Pancreas (tissue), 10 donors: ENCODE data around the gene ALK. TPM values are rescaled to one million over a fixed set of nuclear protein-coding genes. Genes with fewer than 3 reads are reported as not detected.
A peak's percentile ranks its signal among the peaks of the same experiment; 100 is the strongest.

Experiments
- ATAC-seq, 4 donors: fragments of 200-7000 bp; cut with Tn5 transposase; one replicate each; pipeline versions ENCODE4 v1.8.0 to v1.9.1; 2020; ENCODE audit warnings: mild to moderate bottlenecking in 4 of 4, moderate library complexity in 4 of 4
- DNase-seq, 6 donors: peaks; one replicate each; pipeline ENCODE4 v3.0.0-alpha.2; 2020
- FAIRE-seq: peaks from 2 replicates; lab custom pipeline; 2012; peaks lifted over from hg19 to GRCh38; lab: Jason Lieb, UNC
- H3K27ac ChIP-seq, 4 donors: fragments of 200-600 bp; sonication (generic); 1 replicate in 3 of 4; 2 replicates in 1 of 4; pipeline versions ENCODE4 v1.5.0 to v1.8.0; 2020
- H3K27me3 ChIP-seq, 4 donors: fragments of 200-600 bp; one replicate each; pipeline ENCODE4 v1.8.0; 2021
- H3K36me3 ChIP-seq, 3 donors: fragments of 200-600 bp; sonication (generic) in 1 of 3; one replicate each; pipeline versions ENCODE4 v1.5.0 to v1.8.0; 2020 to 2021
- H3K4me1 ChIP-seq, 3 donors: fragments of 200-600 bp; one replicate each; pipeline ENCODE4 v1.8.0; 2021
- H3K4me3 ChIP-seq, 4 donors: fragments of 200-600 bp; sonication (generic) in 2 of 4; one replicate each; pipeline versions ENCODE4 v1.5.0 to v1.8.0; 2020 to 2021
- H3K9me3 ChIP-seq, 4 donors: fragments of 200-600 bp; one replicate each; pipeline ENCODE4 v1.8.0; 2021
- WGBS, 2 donors: extraction: QIAGEN DNeasy Blood & Tissue Kit; methylation state at CpG; one replicate each; pipeline ENCODE4 v1.1.7; 2013; 5-methylcytosine and 5-hydroxymethylcytosine counted together
- intact Hi-C, 3 donors: fragments of 100-400 bp; cut with DNase I; formaldehyde crosslinking; loops; one replicate each; pipeline versions ENCODE4 v1.11.1 to v1.14.2; 2022
- polyA plus RNA-seq, 2 donors: library from polyadenylated mRNA; stranded (reverse); fragments of 200-250 nt; gene quantifications; one replicate each; pipeline ENCODE4 v1.2.3, GENCODE V29; 2013
- total RNA-seq, 6 donors: library from RNA; stranded (reverse); fragmentation: NEBNext Ultra II Directional in 4 of 6; extraction: Animal tissue kit (Norgen Biotek cat#: 25700) in 4 of 6; gene quantifications; one replicate each; pipeline versions ENCODE4 v1.2.1 to v1.2.4, GENCODE V29; 2021 to 2023
- TF ChIP-seq, protein P1 (sequence below), 4 donors: fragments of 200-600 bp; sonication (generic) in 3 of 4; IDR thresholded peaks; one replicate each; pipeline versions ENCODE4 v1.5.0 to v1.8.0; 2021; ENCODE audit warnings: antibody characterized with exemption in 4 of 4
- donor health status: healthy with polysubstance abuse.
- donor health status: DM: no; HTN: no; CAD: no; lungs with moderate emphysema.
- donor health status: DM: no; HTN: no; CAD: no.
- donor health status: control.
- donor health status: control.
- donor health status: Bipolar disorder and iron deficiency.
- donor health status: DM: yes; HTN: yes; CAD: no.
- donor health status: DM: no; HTN: no; CAD: no.
- donor health status: DM: no; HTN: no; CAD: no.
- donor health status: DM: yes; HTN: yes; CAD: no.

Gene ALK
- total and polyA plus RNA-seq, 8 donors = 0.05 to 0.17 (median 0.09) TPM; not detected in 2

DNA sequence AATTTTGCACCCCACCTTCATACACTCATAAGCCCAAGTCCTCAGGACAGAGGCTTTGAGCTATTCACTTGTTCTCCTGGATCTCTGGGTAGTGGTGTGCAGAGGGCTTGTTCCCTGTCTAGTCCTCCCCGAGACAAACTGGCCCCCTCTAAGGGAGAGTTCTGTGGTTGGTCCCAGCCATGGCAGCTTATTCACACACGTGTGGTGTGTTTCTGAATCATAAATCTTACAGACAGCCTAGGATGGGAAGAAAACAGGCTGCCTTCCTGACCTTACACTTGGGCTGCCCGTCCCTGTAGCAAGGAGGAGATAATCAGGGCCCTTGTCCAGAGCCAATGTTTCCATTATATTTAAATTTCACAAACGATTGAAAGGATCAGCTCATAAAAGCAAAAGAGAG is 551.2 kb downstream of the ALK start:
- Histone ChIP-seq H3K27me3 (no peaks in the 10 kb centered on the region), H3K27ac (peak overlapping the region; percentile 2 to 76 (median 50)), H3K9me3 (no peaks in the 10 kb centered on the region), H3K4me1 (peaks cover 55 to 61% (median 57%) of the 10 kb centered on the region in 3 donors), H3K4me3 (no peak overlapping the region), H3K36me3 (no peaks in the 10 kb centered on the region)
- TF ChIP-seq, protein P1, sequence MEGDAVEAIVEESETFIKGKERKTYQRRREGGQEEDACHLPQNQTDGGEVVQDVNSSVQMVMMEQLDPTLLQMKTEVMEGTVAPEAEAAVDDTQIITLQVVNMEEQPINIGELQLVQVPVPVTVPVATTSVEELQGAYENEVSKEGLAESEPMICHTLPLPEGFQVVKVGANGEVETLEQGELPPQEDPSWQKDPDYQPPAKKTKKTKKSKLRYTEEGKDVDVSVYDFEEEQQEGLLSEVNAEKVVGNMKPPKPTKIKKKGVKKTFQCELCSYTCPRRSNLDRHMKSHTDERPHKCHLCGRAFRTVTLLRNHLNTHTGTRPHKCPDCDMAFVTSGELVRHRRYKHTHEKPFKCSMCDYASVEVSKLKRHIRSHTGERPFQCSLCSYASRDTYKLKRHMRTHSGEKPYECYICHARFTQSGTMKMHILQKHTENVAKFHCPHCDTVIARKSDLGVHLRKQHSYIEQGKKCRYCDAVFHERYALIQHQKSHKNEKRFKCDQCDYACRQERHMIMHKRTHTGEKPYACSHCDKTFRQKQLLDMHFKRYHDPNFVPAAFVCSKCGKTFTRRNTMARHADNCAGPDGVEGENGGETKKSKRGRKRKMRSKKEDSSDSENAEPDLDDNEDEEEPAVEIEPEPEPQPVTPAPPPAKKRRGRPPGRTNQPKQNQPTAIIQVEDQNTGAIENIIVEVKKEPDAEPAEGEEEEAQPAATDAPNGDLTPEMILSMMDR (IDR thresholded peaks at IDR 0.05) = no peak
- ATAC-seq (peak in 3 of 4 donors; percentile 4 to 13 (median 10)), FAIRE-seq (no peak), DNase-seq (no peak)
- intact Hi-C loops = no loop called here
- 42 to 50% methylated on average over 4 of the region's 4 CpGs for WGBS, 2 donors

DNA sequence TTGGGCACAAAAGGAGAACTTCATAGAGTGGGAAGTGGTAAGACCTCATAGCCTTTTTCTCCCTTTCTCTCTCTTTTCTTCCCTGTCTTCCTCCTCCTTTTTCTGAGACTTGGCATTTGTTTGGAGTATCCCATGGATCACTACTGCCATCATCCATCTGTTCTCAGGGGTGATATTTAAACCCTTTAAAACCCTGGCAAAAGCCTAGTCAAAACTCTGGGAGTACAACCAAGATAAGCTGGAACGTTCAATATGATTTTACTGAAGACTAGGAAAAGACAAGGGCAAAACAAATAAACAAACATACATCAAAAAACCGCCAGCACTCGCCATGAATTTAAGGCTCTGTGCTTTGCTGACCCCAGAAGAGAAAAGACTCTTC is 552.7 kb downstream of the ALK start:
- no peak overlapping the region for H3K27ac ChIP-seq
- peaks cover 45 to 50% (median 50%) of the 10 kb centered on the region in 3 donors for H3K4me1 ChIP-seq
- DNase-seq (no peak), FAIRE-seq (no peak), ATAC-seq (no peak)
- TF ChIP-seq, protein P1 (IDR thresholded peaks at IDR 0.05) = no peak
- intact Hi-C loops = no loop called here
- 58 to 66% methylated on average over 3 of the region's 3 CpGs for WGBS, 2 donors
- no peaks in the 10 kb centered on the region for H3K27me3 ChIP-seq
- H3K9me3 ChIP-seq = no peaks in the 10 kb centered on the region
- H3K4me3 ChIP-seq = no peak overlapping the region
- H3K36me3 ChIP-seq = no peaks in the 10 kb centered on the region

DNA sequence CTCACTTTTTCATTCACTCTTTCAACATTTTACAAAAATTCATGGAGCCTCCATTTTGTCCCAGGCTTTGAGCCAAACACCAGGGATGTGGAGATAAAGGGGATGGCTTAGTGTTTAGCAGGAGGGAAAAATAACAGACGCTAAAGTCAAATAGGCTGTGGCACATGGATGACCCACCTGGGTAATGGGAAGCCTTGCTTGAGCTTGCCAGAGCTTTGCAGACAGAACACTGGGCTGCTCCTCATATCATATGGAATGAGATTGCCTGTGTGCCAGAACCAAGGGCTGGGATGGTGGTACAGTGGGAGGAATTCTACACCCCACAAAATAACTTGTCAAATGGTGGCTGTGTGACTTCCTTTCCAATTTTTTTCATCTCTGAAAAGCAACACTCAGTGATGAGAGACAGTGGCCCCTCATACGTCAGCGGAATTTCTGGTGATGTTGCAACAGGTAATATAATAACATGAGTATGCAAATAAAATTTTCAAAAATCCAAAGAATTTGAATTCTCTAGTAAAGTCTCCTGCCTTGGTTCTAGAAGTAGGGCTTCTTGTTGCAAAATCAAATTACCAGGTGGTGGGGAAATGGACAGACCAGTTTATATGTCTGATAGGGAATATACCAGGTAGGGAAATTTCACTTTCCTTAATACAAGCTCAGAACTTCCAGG is 553.3 kb downstream of the ALK start:
- intact Hi-C loops = no loop called here
- no peaks in the 10 kb centered on the region for H3K9me3 ChIP-seq
- no peak for DNase-seq
- H3K4me1 ChIP-seq = peaks cover 44 to 45% (median 45%) of the 10 kb centered on the region in 3 donors
- TF ChIP-seq, protein P1 (IDR thresholded peaks at IDR 0.05) = no peak
- peak in 2 of 4 donors; percentile 2 to 37 for ATAC-seq
- no peak for FAIRE-seq
- H3K27me3 ChIP-seq = no peaks in the 10 kb centered on the region
- H3K36me3 ChIP-seq = no peaks in the 10 kb centered on the region
- H3K27ac ChIP-seq = no peak overlapping the region
- no peak overlapping the region for H3K4me3 ChIP-seq
- 64 to 66% methylated on average over 3 of the region's 3 CpGs for WGBS, 2 donors

DNA sequence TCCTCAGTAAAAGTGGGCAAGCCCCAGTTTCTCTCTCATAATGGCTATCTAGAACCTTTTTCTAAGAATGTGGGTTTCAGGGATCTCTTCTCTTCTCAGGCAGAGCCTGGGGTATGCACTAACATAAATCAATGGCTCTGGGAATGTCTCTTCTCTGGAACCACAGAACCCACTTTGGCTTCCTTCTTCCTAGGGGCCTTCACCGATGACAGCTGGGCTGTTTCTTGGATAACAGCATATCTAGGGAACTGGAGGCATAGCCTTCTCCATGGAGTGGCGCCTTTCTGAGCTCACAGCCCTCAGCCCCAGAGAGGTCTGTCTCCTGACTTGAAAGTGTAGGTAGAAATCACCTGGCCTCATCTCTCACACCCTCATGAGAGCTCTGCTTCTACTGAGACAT is 558.3 kb downstream of the ALK start:
- Histone ChIP-seq H3K36me3 (no peaks in the 10 kb centered on the region), H3K27me3 (no peaks in the 10 kb centered on the region), H3K9me3 (no peaks in the 10 kb centered on the region), H3K4me3 (no peak overlapping the region), H3K4me1 (peaks cover 4 to 8% (median 6%) of the 10 kb centered on the region in 3 donors), H3K27ac (no peak overlapping the region)
- 91 to 92% methylated on average over 2 of the region's 2 CpGs for whole genome bisulfite sequencing, 2 donors
- intact Hi-C loops = no loop called here
- TF ChIP-seq, protein P1 (IDR thresholded peaks at IDR 0.05) = no peak
- DNase-seq (no peak), FAIRE-seq (no peak), ATAC-seq (no peak)

DNA sequence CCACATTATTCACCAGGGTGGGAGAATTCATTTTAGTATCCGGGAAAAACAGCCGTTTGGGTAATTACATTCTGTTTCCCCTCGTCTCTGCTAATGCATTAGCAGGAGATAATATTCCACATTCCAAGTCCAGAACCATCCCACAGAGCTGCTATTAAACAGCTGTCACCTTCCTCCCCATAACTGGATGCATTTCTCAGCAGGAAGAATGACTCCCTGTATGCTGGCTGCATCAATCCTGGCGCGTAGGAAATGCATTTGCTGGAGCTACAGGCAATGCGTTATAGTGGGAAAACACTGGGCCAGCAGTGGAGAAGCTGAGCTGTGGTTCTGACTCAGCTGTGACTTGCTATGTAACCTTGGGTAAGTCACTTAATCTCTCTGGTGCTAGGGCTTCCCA is 560.2 kb downstream of the ALK start:
- intact Hi-C loops = no loop called here
- Histone ChIP-seq H3K27ac (no peak overlapping the region), H3K4me3 (no peak overlapping the region), H3K27me3 (no peaks in the 10 kb centered on the region), H3K36me3 (no peaks in the 10 kb centered on the region), H3K9me3 (no peaks in the 10 kb centered on the region), H3K4me1 (no peaks in the 10 kb centered on the region)
- DNase-seq (no peak), ATAC-seq (peak in 1 of 4 donors; percentile 32), FAIRE-seq (no peak)
- TF ChIP-seq, protein P1 (IDR thresholded peaks at IDR 0.05) = no peak
- 86 to 90% methylated on average over 6 of the region's 6 CpGs for WGBS, 2 donors
